Immature natural killer cell (primary cell): ENCODE data around the gene GLI3. TPM values are rescaled to one million over a fixed set of nuclear protein-coding genes. Genes with fewer than 3 reads are reported as not detected.

Experiments
- DNase-seq, 3 donors: peaks; one replicate each; pipeline ENCODE4 v3.0.0; 2022; ENCODE audit warnings: mixed read lengths in 1 of 3
- H3K27ac Mint-ChIP-seq, 6 donors: one replicate each; pipeline ENCODE4 v1.8.0; 2020; ENCODE audit warnings: mixed read lengths in 6 of 6, mild to moderate bottlenecking in 5 of 6, inconsistent platforms in 4 of 6, moderate library complexity in 3 of 6
- H3K27me3 Mint-ChIP-seq, 3 donors: one replicate each; pipeline ENCODE4 v1.8.0; 2020 to 2021; ENCODE audit warnings: low read depth in 3 of 3, mild to moderate bottlenecking in 3 of 3, mixed read lengths in 3 of 3, moderate library complexity in 3 of 3, inconsistent platforms in 1 of 3
- H3K36me3 Mint-ChIP-seq, 3 donors: one replicate each; pipeline ENCODE4 v1.8.0; 2020; ENCODE audit warnings: mixed read lengths in 3 of 3, inconsistent platforms in 2 of 3, mild to moderate bottlenecking in 2 of 3
- H3K4me1 Mint-ChIP-seq, 2 donors: one replicate each; pipeline ENCODE4 v1.8.0; 2020; ENCODE audit warnings: inconsistent platforms in 2 of 2, mild to moderate bottlenecking in 2 of 2, mixed read lengths in 2 of 2, moderate library complexity in 1 of 2
- H3K4me3 Mint-ChIP-seq, 5 donors: one replicate each; pipeline ENCODE4 v1.8.0; 2020; ENCODE audit warnings: mild to moderate bottlenecking in 5 of 5, mixed read lengths in 5 of 5, inconsistent platforms in 3 of 5, moderate library complexity in 3 of 5
- H3K9me3 Mint-ChIP-seq, 6 donors: one replicate each; pipeline ENCODE4 v1.8.0; 2020; ENCODE audit warnings: mild to moderate bottlenecking in 6 of 6, mixed read lengths in 6 of 6, inconsistent platforms in 4 of 6, moderate library complexity in 3 of 6
- polyA plus RNA-seq, 3 donors: library from polyadenylated mRNA; unstranded; fragments of 300-500 nt; fragmentation: Illumina TruSeq; gene quantifications; one replicate each; pipeline ENCODE4 v1.2.3, GENCODE V29; 2021

Gene GLI3
- polyA plus RNA-seq, 3 donors from 2014 or later = 0.63 to 1.6 TPM; not detected in 1

DNA sequence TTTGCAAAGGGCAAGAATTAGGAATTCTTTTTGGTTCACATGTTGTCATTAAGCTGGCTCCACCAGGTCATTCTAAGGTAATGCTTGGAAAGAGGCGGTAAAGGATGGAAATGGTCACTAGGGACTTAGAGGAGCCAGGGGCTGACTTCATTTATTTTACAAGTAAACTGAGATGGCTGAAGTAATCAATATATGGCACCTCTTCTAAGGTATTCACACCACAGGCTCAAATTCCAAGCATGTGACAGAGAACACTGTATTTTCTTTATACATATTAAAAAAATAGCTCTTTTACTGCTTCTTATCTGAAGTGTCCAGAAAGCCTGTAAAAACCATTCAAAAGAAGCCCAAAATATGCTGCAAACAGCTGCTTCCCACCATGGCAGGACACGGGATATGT lies 239.0 kb downstream of the GLI3 start:
- Mint-ChIP-seq H3K27ac (no peak overlapping the region), H3K9me3 (peaks cover 0 to 2% (median 0%) of the 10 kb centered on the region in 6 donors), H3K27me3 (peaks cover 0 to 5% (median 2%) of the 10 kb centered on the region in 3 donors), H3K36me3 (peaks cover 0 to 5% (median 0%) of the 10 kb centered on the region in 3 donors), H3K4me3 (no peak overlapping the region), H3K4me1 (peaks cover 0 to 3% of the 10 kb centered on the region in 2 donors)
- DNase-seq = no peak

DNA sequence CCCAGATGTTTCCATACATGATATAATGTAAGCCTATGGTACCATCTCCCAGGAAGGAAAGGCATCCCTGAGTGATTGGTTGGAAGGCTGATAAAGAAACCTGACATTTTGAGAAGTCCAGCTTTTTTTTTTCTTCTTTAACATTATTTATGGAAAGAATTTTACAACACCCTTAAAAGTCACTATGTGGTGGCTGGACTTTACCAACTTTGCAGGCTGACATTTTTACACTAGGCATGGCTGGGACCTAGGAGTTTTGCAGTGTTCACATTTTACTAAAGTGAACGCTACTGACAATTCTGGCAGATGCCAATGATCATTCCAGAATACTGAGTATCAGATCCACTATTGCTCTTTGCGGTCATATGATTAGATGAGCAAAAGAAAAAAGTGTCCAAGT lies 239.9 kb downstream of the GLI3 start:
- Mint-ChIP-seq H3K4me1 (peaks cover 0 to 3% of the 10 kb centered on the region in 2 donors), H3K36me3 (peaks cover 0 to 5% (median 0%) of the 10 kb centered on the region in 3 donors), H3K4me3 (no peak overlapping the region), H3K27me3 (peaks cover 0 to 7% (median 2%) of the 10 kb centered on the region in 3 donors), H3K9me3 (peaks cover 0 to 2% (median 0%) of the 10 kb centered on the region in 6 donors), H3K27ac (no peak overlapping the region)
- no peak for DNase-seq

DNA sequence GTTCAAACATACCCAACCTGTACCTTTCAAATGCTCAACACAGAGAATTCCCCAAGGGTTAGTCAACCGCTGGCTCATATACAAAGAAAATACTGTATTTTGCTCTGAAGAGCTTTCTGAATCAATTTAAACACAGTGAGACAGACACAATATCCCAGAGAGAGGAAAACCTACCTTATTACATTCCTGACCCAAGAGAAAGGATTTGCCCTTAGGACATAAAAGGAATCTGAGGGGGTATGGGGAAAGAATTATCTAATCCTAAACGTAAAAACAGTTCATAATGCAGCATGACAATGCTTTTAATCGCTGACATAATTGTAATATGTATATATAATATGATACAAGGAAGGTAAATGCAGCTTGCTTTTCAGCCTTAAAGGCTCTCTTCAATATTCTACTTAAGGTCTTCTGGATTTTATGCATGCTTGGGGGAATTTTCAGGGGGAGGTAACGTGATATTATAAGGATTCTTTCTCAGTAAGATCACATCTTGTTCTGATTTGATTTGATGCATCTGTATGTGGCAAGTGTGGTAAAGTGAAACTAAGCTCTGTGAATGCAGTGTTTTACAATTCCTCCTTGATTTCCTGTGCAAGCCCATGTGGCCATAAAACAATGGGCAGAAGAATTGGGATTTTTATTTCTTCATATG lies 240.5 kb downstream of the GLI3 start:
- Mint-ChIP-seq H3K9me3 (peaks cover 0 to 2% (median 0%) of the 10 kb centered on the region in 6 donors), H3K36me3 (peaks cover 0 to 5% (median 0%) of the 10 kb centered on the region in 3 donors), H3K27me3 (peaks cover 0 to 9% (median 2%) of the 10 kb centered on the region in 3 donors), H3K4me1 (peaks cover 0 to 3% of the 10 kb centered on the region in 2 donors), H3K4me3 (no peak overlapping the region), H3K27ac (no peak overlapping the region)
- no peak for DNase-seq

- peaks cover 0 to 7% (median 2%) of the 10 kb centered on the region in 3 donors for H3K27me3 Mint-ChIP-seq
- H3K36me3 Mint-ChIP-seq = peaks cover 0 to 5% (median 0%) of the 10 kb centered on the region in 3 donors
- DNase-seq = no peak
- no peak overlapping the region for H3K4me3 Mint-ChIP-seq
- peaks cover 0 to 3% of the 10 kb centered on the region in 2 donors for H3K4me1 Mint-ChIP-seq
- H3K9me3 Mint-ChIP-seq = peaks cover 0 to 2% (median 0%) of the 10 kb centered on the region in 6 donors
- H3K27ac Mint-ChIP-seq = no peak overlapping the region
These were observed 241.3 kb downstream of the GLI3 start for GRCh38 chr7:41995632-41996271.

DNA sequence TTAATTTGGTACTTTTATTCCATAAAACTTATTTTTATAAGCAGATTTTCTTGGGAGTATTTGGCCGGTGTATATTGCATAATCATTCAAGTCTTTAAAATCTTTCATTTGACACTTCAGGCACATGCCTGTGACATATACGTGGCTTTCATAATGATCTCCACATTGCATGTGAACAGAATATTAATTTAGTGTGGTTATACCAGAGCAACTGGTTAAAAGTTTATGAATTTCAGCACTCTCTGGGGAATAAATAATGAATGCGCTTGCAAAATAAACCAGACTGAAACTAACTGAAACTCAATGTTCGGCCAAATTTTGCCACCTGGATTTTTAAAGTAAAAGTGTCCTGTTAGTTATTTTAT lies 242.3 kb downstream of the GLI3 start:
- Mint-ChIP-seq H3K27ac (no peak overlapping the region), H3K4me3 (no peak overlapping the region), H3K36me3 (peaks cover 0 to 3% (median 0%) of the 10 kb centered on the region in 3 donors), H3K4me1 (peaks cover 0 to 3% of the 10 kb centered on the region in 2 donors), H3K27me3 (peaks cover 0 to 6% (median 2%) of the 10 kb centered on the region in 3 donors), H3K9me3 (peaks cover 0 to 2% (median 0%) of the 10 kb centered on the region in 6 donors)
- DNase-seq = no peak

DNA sequence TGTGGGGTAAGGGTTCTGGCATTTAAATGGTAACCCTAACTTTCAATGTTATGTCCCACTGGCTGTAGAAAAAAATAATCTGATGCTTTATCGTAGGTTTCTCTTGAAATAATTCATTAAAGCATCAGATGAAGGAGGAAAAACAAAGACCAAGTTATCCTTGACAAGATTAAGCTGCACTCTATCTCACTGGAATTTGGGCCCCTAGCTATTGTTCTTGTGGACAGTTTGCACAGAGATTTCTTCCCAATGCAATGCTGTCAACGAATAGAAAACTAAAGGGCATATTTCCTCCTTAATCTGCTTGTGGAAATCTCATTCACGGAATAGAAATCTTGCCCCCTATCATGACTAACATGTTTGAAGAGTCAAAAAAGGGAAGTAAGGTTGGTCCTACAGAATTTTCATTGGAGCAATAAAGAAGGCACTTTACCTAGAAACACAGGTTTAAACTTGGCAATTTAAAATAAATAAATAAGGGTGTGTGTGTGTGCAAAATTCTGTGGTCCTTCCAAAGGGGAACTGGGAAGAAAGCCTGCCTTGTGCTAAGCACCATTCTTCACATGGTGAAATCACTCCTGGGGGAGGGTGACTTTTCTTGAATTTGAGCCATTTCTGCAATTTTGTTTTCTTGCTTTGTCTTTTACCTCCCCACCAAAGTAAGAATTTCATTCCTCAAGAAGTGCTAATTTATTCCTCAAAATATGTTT lies 242.8 kb downstream of the GLI3 start:
- H3K4me1 Mint-ChIP-seq = peaks cover 0 to 3% of the 10 kb centered on the region in 2 donors
- H3K27me3 Mint-ChIP-seq = peaks cover 0 to 6% (median 2%) of the 10 kb centered on the region in 3 donors
- H3K4me3 Mint-ChIP-seq = no peak overlapping the region
- peaks cover 0 to 2% (median 0%) of the 10 kb centered on the region in 6 donors for H3K9me3 Mint-ChIP-seq
- H3K27ac Mint-ChIP-seq = no peak overlapping the region
- DNase-seq = no peak
- H3K36me3 Mint-ChIP-seq = no peaks in the 10 kb centered on the region

- no peak for DNase-seq
- H3K4me1 Mint-ChIP-seq = peaks cover 0 to 3% of the 10 kb centered on the region in 2 donors
- H3K27me3 Mint-ChIP-seq = peaks cover 0 to 6% (median 0%) of the 10 kb centered on the region in 3 donors
- H3K9me3 Mint-ChIP-seq = peaks cover 0 to 2% (median 0%) of the 10 kb centered on the region in 6 donors
- no peaks in the 10 kb centered on the region for H3K36me3 Mint-ChIP-seq
- no peak overlapping the region for H3K4me3 Mint-ChIP-seq
- H3K27ac Mint-ChIP-seq = no peak overlapping the region
These were observed 243.8 kb downstream of the GLI3 start for GRCh38 chr7:41992881-41993867.

GRCh38 chr7:41984888-41985287 lies 252.1 kb downstream of the GLI3 start:
- H3K27ac Mint-ChIP-seq = peak overlapping the region in 1 of 6 donors; percentile 49
- peaks cover 0 to 2% (median 0%) of the 10 kb centered on the region in 3 donors for H3K27me3 Mint-ChIP-seq
- no peaks in the 10 kb centered on the region for H3K4me1 Mint-ChIP-seq
- no peak overlapping the region for H3K4me3 Mint-ChIP-seq
- no peaks in the 10 kb centered on the region for H3K9me3 Mint-ChIP-seq
- DNase-seq = no peak
- no peaks in the 10 kb centered on the region for H3K36me3 Mint-ChIP-seq

- no peak overlapping the region for H3K4me3 Mint-ChIP-seq
- no peaks in the 10 kb centered on the region for H3K36me3 Mint-ChIP-seq
- no peak for DNase-seq
- H3K9me3 Mint-ChIP-seq = no peaks in the 10 kb centered on the region
- no peak overlapping the region for H3K27ac Mint-ChIP-seq
- no peaks in the 10 kb centered on the region for H3K4me1 Mint-ChIP-seq
- peaks cover 0 to 2% (median 2%) of the 10 kb centered on the region in 3 donors for H3K27me3 Mint-ChIP-seq
These were observed 255.7 kb downstream of the GLI3 start for GRCh38 chr7:41981046-41982040.

GRCh38 chr7:41979834-41980307 lies 257.1 kb downstream of the GLI3 start:
- Mint-ChIP-seq H3K4me3 (no peak overlapping the region), H3K4me1 (no peaks in the 10 kb centered on the region), H3K9me3 (no peaks in the 10 kb centered on the region), H3K27me3 (peaks cover 0 to 2% (median 2%) of the 10 kb centered on the region in 3 donors), H3K36me3 (no peaks in the 10 kb centered on the region), H3K27ac (no peak overlapping the region)
- peak in 1 of 3 donors; percentile 9 for DNase-seq

GRCh38 chr7:41978858-41979257 lies 258.2 kb downstream of the GLI3 start:
- Mint-ChIP-seq H3K4me1 (no peaks in the 10 kb centered on the region), H3K9me3 (no peaks in the 10 kb centered on the region), H3K27me3 (peaks cover 0 to 5% (median 2%) of the 10 kb centered on the region in 3 donors), H3K4me3 (no peak overlapping the region), H3K36me3 (no peaks in the 10 kb centered on the region), H3K27ac (no peak overlapping the region)
- DNase-seq = no peak

- H3K4me3 Mint-ChIP-seq = no peak overlapping the region
- H3K27ac Mint-ChIP-seq = no peak overlapping the region
- no peak for DNase-seq
- no peaks in the 10 kb centered on the region for H3K9me3 Mint-ChIP-seq
- H3K36me3 Mint-ChIP-seq = no peaks in the 10 kb centered on the region
- peaks cover 0 to 5% (median 2%) of the 10 kb centered on the region in 3 donors for H3K27me3 Mint-ChIP-seq
- H3K4me1 Mint-ChIP-seq = no peaks in the 10 kb centered on the region
These were observed 259.3 kb downstream of the GLI3 start for GRCh38 chr7:41977661-41978060.
